Neural cell (in vitro differentiated cells): ENCODE measurements around the gene EPOP.

Experiments
- POLR2AphosphoS5 ChIP-seq: IDR thresholded peaks from 2 replicates; pipeline ENCODE4 v1.6.1; 2012
- RAD21 ChIP-seq: fragments of 450-650 bp; conservative IDR thresholded peaks from 2 replicates; pipeline ENCODE4 v1.6.1; 2014; ENCODE audit warnings: antibody characterized with exemption, mild to moderate bottlenecking, moderate library complexity
- TAF1 ChIP-seq: IDR thresholded peaks from 2 replicates; pipeline ENCODE4 v1.6.1; 2012; ENCODE audit warnings: low read depth
- TF ChIP-seq, protein P1 (sequence below): fragments of 450-650 bp; IDR thresholded peaks from 2 replicates; pipeline ENCODE4 v1.5.1; 2014; ENCODE audit warnings: antibody characterized with exemption, mild to moderate bottlenecking, moderate library complexity; ENCODE audit not compliant: poor library complexity, severe bottlenecking

- TF ChIP-seq RAD21, result no peak
- TF ChIP-seq, protein P1, sequence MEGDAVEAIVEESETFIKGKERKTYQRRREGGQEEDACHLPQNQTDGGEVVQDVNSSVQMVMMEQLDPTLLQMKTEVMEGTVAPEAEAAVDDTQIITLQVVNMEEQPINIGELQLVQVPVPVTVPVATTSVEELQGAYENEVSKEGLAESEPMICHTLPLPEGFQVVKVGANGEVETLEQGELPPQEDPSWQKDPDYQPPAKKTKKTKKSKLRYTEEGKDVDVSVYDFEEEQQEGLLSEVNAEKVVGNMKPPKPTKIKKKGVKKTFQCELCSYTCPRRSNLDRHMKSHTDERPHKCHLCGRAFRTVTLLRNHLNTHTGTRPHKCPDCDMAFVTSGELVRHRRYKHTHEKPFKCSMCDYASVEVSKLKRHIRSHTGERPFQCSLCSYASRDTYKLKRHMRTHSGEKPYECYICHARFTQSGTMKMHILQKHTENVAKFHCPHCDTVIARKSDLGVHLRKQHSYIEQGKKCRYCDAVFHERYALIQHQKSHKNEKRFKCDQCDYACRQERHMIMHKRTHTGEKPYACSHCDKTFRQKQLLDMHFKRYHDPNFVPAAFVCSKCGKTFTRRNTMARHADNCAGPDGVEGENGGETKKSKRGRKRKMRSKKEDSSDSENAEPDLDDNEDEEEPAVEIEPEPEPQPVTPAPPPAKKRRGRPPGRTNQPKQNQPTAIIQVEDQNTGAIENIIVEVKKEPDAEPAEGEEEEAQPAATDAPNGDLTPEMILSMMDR, result peak; percentile 59
- no peak for TF ChIP-seq TAF1
- no peak for TF ChIP-seq POLR2AphosphoS5
Measured at GRCh38 chr17:38674014-38674748, 576 bp downstream of the EPOP start.
